GM18507 (cell line): ENCODE results near the gene RPS6KB2.
A peak's percentile ranks its signal among the peaks of the same experiment; 100 is the strongest.
"Not testable (repeated sequence)": the region's sequence is repeated elsewhere in the genome, so short reads cannot be mapped to it uniquely, and the experiment has no call there.

Source experiments
- DNase-seq: peaks from one replicate; pipeline ENCODE4 v3.0.0; 2011; ENCODE audit warnings: low read depth; ENCODE audit not compliant: insufficient read length; ENCODE audit errors: extremely low spot score
- FAIRE-seq: peaks from 2 replicates; lab custom pipeline; 2011; peaks lifted over from hg19 to GRCh38; lab: Jason Lieb, UNC

RPS6KB2 gene

DNA sequence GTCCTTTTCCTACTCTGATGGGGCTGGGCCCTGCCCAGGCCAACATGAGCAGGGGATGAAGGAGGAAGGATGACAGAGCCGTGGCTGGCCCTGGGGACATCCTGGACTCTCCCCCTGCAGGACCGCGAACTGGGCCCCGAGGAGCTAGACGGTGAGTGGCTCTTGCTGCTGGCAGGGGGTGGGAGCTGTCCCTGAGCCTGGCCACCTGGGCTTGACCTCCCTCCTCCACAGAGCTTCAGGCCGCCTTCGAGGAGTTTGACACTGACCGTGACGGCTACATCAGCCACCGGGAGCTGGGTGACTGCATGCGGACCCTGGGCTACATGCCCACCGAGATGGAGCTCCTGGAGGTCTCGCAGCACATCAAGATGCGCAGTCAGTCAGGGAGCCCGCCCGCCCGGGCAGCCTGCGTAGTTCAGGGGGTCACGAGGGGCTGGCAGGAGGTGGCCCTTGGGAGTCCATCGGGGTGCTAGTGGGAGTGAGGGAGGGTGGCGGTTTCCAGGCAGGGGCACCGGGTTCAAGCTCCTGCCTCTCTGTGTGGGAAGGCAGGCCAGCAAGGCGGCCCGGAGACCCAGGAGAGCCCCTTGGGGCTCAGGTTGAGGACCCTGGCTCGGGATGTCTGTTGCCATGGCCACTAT lies 27.9 kb downstream of the RPS6KB2 start:
- FAIRE-seq (no peak), DNase-seq (no peak)

DNA sequence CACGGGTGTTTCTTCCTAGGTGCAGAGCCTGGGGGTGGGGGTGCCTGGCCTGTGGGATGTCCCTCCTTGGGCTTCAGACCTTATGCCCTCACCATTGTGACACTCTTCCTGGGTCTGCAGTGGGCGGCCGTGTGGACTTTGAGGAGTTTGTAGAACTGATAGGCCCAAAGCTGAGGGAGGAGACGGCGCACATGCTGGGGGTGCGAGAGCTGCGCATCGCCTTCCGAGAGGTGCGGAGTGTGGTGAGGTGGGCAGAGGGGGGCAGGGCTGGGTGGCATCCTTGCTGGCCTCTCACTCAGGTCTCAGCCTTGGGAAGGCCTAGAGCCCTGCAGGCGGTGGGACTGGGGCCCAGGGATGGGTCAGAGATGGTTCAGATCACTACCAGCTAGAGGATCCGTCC lies 29.2 kb downstream of the RPS6KB2 start:
- no peak for FAIRE-seq
- DNase-seq = no peak

DNA sequence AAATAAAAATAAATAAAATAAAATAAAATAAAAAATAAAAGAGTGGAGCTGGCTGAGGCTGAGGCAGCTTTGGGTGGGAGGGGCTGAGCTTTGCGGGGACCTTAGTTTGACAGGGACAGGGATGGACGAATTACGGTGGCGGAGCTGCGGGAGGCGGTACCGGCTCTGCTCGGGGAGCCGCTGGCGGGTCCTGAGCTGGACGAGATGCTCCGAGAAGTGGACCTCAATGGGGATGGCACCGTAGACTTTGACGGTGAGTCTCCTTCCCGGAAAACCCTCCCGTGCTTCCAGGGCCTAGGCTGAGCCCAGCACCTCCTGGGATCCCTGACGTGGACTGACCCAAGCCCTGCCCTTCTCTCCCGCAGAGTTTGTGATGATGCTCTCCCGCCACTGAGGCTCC lies 30.0 kb downstream of the RPS6KB2 start:
- no peak for DNase-seq
- FAIRE-seq = no peak

GRCh38 chr11:67463186-67463585 lies 34.9 kb downstream of the RPS6KB2 start:
- DNase-seq = no peak
- no peak for FAIRE-seq

GRCh38 chr11:67463680-67464410 lies 35.6 kb downstream of the RPS6KB2 start:
- no peak for DNase-seq

DNA sequence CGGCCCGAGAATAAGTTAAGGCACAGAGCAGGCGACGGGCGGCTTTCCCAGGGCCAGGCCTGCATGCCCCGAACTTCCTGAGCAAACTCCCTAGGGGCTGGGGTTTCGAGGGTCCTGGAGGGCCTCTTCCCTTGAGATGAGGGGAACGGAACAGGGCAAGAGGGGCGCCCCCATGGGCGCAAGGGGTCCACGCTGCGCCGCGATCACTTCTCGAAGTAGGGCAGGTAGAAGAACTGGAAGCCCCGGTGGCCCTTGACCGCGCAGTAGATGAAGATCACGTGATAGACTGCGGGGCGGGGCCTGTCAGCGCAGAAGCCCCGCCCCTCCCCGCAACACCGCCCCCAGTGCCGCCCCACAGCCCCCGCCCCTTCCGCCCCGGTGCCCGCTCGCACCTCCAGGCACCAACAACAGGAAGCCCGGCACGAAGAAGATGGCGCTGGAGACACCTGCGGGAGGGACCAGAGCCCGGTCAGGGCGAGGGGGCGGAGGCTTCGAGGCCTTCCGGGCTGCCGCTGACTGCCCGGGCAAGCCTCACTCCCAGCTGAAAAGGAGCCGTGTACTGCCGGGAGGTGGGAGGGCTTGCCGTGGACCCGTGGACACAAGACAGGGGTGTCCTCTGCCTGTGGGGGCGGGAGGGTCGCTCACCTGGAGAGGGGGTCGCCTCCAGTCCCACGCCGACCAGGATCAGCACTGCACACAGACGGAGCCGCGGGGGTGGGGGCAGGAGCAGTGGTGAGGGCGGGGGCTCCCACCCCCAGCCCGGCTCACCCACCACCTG lies 36.3 kb downstream of the RPS6KB2 start:
- FAIRE-seq = peak; percentile 87
- peak; percentile 89 for DNase-seq

More at GRCh38 chr11:67463680-67464410, 35.6 kb downstream of the RPS6KB2 start:
- FAIRE-seq = no peak

- no peak for DNase-seq
- FAIRE-seq = no peak
Measured at GRCh38 chr11:67465189-67465510, 36.9 kb downstream of the RPS6KB2 start.

GRCh38 chr11:67465530-67465929 lies 37.2 kb downstream of the RPS6KB2 start:
- DNase-seq, FAIRE-seq: not testable (repeated sequence)

- DNase-seq (no peak), FAIRE-seq (no peak)
Measured at GRCh38 chr11:67466367-67466766, 38.1 kb downstream of the RPS6KB2 start.

GRCh38 chr11:67466962-67467771 lies 38.9 kb downstream of the RPS6KB2 start:
- DNase-seq (no peak), FAIRE-seq (no peak)

GRCh38 chr11:67468056-67468455 lies 39.8 kb downstream of the RPS6KB2 start:
- no peak for DNase-seq
- FAIRE-seq = no peak

- FAIRE-seq = no peak
- DNase-seq = no peak
Measured at GRCh38 chr11:67468456-67468758, 40.1 kb downstream of the RPS6KB2 start.

DNA sequence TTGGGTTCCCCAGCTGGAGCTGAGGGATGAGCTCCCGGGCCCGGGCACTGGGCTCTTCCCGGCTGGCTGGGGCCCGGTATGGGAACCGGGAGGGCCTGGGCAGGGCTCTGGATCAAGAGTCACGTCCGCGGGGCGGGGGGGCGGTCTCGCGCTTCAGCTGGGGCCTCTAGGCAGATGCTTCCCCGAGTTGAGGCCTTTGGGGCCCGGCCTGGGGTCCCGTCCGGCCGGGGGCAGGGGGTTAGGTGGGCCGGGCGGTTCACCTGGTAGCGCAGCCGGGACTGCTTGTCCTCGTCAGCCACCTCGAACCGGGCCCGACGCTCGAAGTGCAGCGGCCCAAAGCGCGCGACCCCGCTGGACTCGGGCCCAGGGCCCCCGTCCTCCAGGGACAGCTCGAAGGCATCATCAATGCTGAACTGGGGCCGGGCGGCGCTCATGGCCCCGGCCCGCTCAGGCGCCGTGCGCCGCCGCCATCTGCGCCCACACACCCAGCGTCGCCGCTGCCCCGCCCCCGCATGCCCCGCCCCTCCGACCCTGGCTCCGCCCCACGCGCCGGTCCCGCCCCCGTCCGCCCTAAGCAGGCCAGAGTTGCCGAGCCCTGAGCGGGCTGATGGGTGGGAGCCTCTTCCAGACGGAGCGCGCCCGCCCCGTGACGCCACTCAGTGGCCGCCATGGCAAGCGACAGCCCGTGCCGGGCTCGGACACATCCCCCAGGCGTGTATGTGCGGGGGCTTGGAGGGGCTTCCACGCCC lies 40.6 kb downstream of the RPS6KB2 start, which contains the start of gene TMEM134:
Gene TMEM134, minus strand, starts transcription at position 493 of the 749 bp plus-strand sequence. Its CDS starts 59 bp downstream, at position 434.
- DNase-seq (peak; percentile 87), FAIRE-seq (peak; percentile 69)

DNA sequence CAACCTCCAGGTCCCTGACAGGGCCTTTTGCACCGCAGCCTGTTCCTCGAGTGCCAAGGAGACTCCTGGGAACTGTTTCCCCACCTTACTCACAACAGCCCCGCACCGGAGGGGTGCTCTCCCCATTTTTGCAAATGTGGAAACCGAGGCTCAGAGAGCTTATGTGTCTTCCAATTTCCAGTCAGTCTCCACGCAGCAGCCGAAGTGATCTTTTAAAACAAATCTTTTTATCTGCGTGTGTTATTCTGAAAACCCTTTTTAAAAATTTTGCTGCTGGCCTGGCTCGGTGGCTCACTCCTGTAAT lies 41.2 kb downstream of the RPS6KB2 start:
- no peak for DNase-seq
- no peak for FAIRE-seq

- DNase-seq (no peak), FAIRE-seq (no peak)
Measured at GRCh38 chr11:67470337-67471002, 42.2 kb downstream of the RPS6KB2 start.

DNA sequence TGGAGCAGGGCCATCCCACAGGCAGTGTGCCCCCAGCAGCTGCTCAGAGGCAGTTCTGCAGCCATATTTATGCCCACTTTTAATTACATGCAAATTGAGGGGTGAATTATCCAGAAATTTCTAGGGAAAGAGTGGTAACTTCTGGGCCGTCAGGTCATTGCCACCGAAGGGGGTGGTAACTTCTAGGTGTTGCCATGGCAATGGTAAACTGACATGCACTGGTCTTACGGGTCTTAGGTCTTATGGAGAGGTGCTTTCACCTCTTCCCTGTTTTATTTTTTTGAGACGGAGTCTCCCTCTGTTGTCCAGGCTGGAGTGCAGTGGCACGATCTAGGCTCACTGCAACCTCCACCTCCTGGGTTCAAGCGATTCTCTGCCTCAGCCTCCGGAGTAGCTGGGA lies 44.6 kb downstream of the RPS6KB2 start:
- FAIRE-seq (no peak), DNase-seq (no peak)

- not testable (repeated sequence) for DNase-seq, FAIRE-seq
Measured at GRCh38 chr11:67476692-67477091, 48.4 kb downstream of the RPS6KB2 start.

DNA sequence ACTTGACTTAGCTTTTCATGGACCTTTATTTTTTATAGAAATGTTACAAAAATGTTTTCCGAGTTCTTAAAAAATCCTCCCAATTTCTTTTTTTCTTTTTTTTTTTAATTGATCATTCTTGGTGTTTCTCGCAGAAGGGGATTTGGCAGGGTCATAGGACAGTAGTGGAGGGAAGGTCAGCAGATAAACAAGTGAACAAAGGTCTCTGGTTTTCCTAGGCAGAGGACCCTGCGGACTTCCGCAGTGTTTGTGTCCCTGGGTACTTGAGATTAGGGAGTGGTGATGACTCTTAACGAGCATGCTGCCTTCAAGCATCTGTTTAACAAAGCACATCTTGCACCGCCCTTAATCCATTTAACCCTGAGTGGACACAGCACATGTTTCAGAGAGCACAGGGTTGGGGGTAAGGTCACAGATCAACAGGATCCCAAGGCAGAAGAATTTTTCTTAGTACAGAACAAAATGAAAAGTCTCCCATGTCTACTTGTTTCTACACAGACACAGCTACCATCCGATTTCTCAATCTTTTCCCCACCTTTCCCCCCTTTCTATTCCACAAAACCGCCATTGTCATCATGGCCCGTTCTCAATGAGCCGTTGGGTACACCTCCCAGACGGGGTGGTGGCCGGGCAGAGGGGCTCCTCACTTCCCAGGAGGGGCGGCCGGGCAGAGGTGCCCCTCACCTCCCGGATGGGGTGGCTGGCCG lies 49.2 kb downstream of the RPS6KB2 start:
- FAIRE-seq, DNase-seq: not testable (repeated sequence)
